GM19328 (cell line): ENCODE measurements around the gene ASF1A.
"Not testable (repeated sequence)": the region's sequence is repeated elsewhere in the genome, so short reads cannot be mapped to it uniquely, and the experiment has no call there.

Experiments
- ATAC-seq: cut with Tn5 transposase; IDR thresholded peaks from one replicate; pipeline ENCODE4 v1.9.1; 2021; ENCODE audit warnings: mild to moderate bottlenecking, moderate library complexity; ENCODE audit not compliant: unreplicated experiment

ASF1A gene

DNA sequence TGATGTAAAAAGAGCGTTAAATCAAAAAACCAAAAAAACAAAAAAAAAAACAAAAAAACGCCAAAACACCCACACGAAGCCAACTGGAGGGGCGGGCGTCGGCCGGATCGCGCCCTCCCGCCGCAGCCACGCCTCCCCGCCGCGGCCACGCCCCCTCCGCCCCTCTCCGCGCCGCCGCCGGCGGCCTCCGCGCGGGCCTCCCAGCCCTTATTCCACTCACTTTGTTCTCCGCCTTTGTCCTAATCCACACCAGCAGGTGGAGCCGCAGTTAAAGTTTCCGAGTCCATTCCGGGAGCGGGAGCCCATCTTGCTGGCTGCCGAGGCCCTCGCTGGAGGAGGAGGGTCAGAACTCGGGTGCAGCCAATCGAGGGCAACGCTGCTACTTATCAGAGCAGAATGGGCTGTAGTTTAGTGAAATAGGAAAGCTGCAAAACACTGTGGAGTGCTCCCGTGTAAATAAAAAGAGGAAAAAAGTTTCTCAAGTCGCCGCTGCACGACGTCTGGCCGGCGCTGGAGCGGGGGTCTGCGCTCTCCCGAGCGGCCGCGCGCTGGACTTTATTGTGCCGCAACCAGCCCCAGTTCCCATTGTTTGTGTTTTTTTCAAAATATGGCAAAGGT, at the start of gene ASF1A:
Gene ASF1A (plus strand): TSS at position 346 of the 618 bp plus-strand sequence. CDS start 262 bp downstream, at position 608.
- peak; percentile 56 for ATAC-seq

DNA sequence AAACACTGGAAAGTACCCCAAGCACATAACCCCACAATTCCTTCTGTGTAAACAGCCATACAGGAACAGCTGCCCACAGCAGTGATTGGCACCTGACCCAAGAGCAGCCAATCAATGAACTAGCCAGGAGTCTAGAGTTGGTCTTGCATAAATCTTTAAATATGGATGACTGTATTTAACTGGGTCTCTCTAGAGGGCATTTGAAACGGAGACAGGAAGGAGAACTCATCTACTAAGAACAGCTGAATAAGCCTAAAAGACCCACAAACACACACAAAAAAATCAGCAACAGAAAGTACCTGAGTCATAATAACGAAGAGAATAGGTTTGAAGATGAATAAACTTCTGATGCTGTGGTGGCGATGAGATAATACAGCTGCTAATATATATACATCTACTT, 49.0 kb upstream of the ASF1A start:
- ATAC-seq: no peak

- no peak for ATAC-seq
Observed at GRCh38 chr6:118853408-118853807, 40.5 kb upstream of the ASF1A start.

DNA sequence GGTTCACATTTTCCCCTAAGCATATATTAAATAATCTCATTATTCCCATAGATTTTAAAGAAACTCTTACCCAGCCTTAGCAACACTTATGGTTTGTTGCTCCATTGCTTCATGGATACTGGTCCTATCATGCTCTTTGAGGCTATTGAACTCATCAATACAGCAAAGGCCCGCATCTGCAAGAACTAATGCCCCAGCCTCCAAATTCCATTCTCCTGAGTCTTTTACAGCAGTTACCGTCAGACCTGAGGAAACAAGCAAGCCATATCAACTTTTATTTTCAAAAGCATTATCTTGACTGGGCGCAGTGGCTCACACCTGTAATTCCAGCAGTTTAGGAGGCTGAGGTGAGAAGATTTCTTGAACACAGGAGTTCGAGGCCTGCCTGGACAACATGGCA, 37.7 kb upstream of the ASF1A start:
- no peak for ATAC-seq

GRCh38 chr6:118859517-118860064, 34.4 kb upstream of the ASF1A start:
- ATAC-seq: no peak

- ATAC-seq: no peak
Observed at GRCh38 chr6:118860363-118860762, 33.6 kb upstream of the ASF1A start.

GRCh38 chr6:118860880-118861279, 33.1 kb upstream of the ASF1A start:
- ATAC-seq: no peak

- ATAC-seq: no peak
Observed at GRCh38 chr6:118862443-118862842, 31.5 kb upstream of the ASF1A start.

DNA sequence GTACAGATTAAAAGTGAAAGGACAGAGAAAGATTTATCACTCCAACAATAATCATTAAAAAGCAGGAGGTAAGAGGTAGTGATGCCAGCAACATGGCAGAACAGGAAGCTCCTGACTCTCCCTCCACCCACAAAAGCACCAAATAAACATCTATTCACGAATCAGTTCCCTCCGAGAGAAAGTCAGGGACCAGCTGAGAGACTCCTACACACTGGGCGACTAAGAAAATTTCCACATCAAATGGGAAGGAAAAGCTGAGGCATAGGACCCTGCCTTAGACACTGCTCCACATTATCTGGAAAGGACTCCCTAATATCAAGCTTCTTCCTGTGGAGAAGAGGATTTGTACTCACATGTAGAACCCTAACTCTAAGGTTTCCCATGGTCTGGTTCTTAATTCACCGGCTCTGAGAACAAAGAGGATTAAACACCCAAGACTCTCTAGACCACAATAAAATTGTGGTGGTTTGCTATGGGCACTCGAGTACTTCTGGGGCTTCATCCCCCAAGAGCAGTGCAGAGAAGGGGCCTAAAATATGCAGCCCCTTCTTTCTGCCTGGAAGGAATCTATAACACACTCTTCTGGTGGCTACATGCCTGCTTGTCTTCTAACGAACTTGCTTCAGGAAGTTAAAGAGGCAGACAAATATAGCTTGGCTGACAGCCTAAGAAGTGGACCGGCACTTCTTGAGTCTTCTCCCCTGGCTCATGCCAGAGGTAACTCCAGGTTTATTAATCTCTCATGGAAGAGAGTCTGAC, 29.4 kb upstream of the ASF1A start:
- no peak for ATAC-seq

- no peak for ATAC-seq
Observed at GRCh38 chr6:118865100-118865391, 28.9 kb upstream of the ASF1A start.

- ATAC-seq: no peak
Observed at GRCh38 chr6:118867181-118867580, 26.8 kb upstream of the ASF1A start.

- ATAC-seq: not testable (repeated sequence)
Observed at GRCh38 chr6:118868901-118869300, 25.1 kb upstream of the ASF1A start.

GRCh38 chr6:118869350-118869749, 24.6 kb upstream of the ASF1A start:
- no peak for ATAC-seq

DNA sequence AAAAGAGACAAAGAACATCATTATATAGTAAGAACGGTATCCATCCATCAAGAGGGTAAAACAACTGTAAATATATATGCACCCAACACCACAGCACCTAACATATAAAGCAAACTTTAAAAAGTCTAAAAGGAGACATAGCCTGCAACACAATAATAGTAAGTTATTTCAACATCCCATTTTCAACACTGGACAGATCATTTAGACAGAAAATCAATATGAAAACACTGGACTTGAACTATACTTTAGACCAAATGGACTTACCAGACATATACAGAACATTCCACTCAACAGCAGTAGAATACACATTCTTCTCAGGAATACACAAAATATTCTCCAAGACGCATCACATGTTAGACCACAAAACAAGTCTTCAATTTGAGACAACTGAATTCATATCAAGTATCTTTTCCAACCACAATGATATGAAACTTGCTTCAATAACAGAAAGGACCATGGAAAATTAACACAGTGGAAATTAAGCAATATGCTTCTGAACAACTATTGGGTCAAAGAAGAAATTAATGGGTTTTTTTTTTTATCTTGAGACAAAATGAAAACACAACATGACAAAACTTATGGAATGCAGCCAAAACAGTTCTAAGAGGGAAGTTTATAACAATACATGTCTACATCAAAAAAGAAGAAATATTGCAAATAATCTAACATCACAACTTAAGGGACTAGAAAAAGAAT, 23.9 kb upstream of the ASF1A start:
- no peak for ATAC-seq

DNA sequence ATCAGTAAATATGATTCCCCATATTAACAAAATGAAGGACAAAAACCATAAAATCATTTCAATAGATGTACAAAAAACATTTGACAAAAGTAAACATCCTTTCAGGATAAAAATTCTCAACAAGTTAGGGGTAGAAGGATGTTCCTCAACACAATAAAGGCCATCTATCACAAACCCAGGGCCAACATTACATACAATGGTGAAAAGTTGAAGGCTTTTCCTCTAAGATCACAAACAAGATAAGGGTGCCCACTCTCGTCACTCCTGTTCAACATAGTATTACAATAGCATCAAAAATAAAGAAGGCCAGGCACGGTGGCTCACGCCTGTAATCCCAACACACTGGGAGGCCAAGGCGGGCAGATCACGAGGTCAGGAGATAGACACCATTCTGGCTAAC, 22.6 kb upstream of the ASF1A start:
- ATAC-seq: no peak

GRCh38 chr6:118872318-118872717, 21.6 kb upstream of the ASF1A start:
- ATAC-seq: no peak

GRCh38 chr6:118872726-118873125, 21.2 kb upstream of the ASF1A start:
- no peak for ATAC-seq

GRCh38 chr6:118873239-118873638, 20.7 kb upstream of the ASF1A start:
- no peak for ATAC-seq

- ATAC-seq: no peak
Observed at GRCh38 chr6:118875672-118876071, 18.3 kb upstream of the ASF1A start.

DNA sequence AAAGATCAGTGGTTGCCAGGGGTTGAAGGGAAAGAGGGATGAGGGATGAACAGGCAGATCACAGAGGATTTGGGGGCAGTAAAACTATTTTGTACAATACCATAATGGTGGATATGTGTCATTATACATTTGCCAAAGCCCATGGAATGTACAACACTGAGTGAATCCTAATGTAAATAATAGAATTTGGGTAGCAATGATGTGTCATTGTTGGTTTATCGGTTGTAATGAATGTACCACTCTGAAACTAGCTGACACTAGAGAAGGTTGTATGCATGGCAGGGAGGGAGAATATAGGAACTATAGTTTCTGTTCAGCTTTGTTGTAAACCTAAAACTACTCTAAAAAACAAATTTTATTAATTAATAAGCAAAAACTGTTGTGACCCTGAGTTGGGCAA, 17.8 kb upstream of the ASF1A start:
- ATAC-seq: no peak

- no peak for ATAC-seq
Observed at GRCh38 chr6:118876814-118877213, 17.1 kb upstream of the ASF1A start.

GRCh38 chr6:118877806-118878205, 16.1 kb upstream of the ASF1A start:
- no peak for ATAC-seq
